ENCODE data around the gene TRIM15.
"Not testable (repeated sequence)": the region's sequence is repeated elsewhere in the genome, so short reads cannot be mapped to it uniquely, and the experiment has no call there.

The TRIM15 gene

DNA sequence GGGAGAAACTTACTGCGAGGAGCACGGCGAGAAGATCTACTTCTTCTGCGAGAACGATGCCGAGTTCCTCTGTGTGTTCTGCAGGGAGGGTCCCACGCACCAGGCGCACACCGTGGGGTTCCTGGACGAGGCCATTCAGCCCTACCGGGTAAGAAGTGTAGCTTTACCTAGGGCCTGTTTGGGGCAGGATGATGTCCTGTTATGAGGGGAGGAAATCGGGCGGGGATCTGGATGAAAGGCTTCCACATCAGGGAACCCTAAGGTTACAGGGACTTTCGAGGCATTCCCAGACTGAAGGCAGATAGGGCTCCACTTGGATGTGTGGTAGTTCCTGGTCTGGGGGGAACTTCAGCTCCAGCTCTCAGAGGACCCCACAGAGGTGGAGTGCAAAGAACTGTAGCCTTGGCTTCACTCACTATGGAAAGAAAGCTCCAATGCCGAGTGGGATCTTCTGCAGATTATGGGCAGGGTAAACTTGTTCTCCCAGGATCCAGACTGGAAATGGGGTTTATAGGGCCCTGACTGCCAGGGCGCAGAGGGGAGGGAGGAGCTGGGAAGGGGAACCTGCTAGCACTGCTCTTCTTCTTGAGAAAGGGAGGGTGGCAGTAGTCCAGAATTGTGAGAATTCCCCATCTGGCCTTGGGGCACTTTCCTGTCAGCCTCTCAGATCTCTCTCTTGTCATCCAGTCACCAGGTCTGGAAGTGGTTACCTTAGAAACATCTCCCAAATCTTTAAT, 740 bp downstream of the TRIM15 start:
- DNase-seq, result no peak

DNA sequence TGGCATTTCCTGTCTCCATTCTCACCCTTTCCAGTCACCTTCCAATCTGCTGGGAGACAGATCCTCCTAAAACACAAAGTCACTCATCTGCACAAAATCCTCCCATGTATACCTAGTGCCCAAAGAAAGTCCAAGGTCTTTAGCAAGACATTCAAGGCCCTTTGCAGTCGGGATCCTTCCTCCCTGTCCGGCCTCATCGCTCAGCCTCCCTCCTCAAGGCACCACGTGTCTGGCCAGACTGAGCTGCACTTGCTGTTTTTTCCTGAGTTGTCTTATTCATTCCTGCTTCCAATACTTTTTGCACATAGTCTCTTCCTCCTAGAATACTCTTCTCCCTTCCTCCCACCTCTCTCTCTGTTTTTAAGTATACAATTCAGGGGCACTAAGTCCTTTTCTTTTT, 1.4 kb downstream of the TRIM15 start:
- no peak for DNase-seq

DNA sequence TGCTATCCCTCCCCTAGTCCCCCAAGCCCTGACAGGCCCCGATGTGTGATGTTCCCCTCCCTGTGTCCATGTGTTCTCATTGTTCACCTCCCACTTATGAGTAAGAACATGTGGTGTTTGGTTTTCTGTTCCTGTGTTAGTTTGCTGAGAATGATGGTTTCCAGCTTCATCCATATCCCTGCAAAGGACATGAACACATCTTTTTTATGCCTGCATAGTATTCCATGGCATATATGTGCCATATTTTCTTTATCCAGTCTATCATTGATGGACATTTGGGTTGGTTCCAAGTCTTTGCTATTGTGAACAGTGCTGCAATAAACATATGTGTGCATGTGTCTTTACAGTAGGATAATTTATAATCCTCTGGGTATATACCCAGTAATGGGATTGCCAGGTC, 1.9 kb downstream of the TRIM15 start:
- DNase-seq, result not testable (repeated sequence)

DNA sequence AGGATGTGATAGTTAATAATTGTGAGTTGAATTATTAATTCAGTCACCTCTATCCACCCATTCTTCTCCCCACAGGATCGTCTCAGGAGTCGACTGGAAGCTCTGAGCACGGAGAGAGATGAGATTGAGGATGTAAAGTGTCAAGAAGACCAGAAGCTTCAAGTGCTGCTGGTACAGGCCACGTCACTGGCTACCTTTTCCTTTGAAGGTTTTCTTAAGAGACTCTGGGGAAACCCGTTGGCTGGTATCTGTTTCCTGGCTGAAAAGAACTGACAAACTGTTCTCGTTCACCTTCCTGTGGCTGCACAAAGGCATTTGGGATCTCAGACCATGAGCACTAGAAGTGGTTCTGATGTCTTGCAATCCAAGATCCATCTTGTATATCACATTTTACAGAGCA, 3.8 kb downstream of the TRIM15 start:
- no peak for DNase-seq

DNA sequence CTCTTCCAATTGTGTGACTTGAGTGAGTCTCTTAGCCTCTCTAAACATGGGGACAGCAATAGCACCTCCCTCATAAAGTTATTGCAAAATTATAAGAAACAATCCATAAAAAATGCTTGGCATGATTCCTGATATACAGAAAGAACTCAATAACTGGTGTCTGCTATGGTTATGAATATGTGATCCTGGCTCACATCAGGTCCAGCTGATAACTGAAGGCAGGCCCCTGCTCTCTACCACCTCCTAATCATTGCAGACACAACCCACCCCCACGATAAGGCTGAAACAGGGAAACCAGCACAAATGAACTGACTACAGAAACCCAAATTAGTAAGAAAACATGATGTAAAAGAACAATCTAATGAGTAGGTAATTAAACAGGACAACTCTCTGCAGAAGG, 5.4 kb downstream of the TRIM15 start:
- no peak for DNase-seq

DNA sequence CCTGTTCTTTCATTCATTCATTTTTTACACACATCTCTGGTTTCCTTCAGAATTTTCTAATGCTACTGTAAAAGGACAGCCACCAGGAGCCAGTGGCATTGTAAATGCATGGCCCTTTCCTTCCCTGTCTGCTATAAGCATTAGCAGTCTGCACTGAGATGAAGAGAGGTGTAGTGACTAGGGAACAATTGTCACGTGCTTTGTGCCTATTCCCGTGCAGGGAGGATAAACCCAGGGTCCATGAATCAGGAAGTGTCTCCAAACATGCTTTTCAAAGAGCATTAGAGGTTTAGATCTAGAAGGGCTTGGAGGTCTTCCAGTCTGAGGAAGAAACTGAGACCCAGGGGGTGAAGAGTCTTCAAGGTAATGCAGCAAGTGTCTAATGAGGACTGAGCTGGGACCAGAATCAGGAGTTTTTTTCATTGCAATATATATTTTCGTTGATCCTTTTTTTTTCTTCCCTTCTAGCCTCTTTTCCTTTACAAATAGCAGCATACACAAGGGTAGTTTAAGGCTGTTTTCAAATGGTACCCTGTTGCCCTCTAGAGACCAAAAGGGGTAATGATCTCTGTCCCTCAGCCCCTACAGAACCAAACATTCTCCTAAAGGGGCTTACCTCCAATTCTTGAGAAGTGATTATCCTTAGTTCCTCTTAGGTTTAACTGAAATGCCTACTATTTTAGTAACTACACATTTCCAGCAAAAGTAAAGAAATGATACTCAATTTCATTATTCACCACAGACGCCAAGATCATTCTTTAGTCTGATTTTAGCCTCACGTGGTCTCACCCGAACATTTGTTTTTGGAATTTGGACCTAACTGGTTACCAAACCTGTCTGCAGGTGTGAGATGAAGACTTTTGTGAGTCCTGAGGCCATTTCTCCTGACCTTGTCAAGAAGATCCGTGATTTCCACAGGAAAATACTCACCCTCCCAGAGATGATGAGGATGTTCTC, 6.6 kb downstream of the TRIM15 start:
- DNase-seq, result no peak

DNA sequence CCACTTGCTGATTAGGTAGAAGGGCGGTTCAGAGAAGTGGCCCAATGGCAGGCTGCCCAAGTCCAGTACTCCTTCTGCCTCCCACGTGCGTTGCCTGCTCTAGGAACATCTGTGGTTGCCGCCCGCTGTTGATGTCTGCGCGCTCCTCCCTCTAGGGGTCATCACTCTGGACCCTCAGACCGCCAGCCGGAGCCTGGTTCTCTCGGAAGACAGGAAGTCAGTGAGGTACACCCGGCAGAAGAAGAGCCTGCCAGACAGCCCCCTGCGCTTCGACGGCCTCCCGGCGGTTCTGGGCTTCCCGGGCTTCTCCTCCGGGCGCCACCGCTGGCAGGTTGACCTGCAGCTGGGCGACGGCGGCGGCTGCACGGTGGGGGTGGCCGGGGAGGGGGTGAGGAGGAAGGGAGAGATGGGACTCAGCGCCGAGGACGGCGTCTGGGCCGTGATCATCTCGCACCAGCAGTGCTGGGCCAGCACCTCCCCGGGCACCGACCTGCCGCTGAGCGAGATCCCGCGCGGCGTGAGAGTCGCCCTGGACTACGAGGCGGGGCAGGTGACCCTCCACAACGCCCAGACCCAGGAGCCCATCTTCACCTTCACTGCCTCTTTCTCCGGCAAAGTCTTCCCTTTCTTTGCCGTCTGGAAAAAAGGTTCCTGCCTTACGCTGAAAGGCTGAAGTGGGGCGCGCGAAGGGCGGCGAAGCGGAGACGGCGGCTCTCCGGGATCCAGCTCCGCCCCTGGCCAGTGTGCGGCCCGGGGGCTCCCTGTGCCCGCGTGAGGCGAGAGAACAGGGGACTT, 8.5 kb downstream of the TRIM15 start:
- DNase-seq, result no peak

DNA sequence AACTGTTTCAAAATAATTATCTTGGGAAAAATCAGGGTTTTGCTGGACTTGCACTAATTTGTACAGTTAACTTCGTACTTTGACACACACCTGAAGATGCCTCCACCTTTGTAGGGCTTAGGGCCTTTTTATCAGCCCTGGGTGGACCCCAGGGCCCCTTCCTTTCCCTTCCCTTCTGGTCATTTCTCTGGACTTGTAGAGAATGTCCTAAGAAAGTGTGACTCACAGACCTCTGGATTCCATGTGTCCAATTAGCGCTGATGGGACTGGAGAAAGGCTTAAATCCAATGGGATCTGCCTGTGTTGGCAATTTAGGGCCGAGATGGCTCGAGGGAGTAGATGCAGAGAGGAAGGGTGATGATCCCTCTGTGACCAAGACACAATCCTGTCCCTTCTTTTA, 9.3 kb downstream of the TRIM15 start:
- no peak for DNase-seq

DNA sequence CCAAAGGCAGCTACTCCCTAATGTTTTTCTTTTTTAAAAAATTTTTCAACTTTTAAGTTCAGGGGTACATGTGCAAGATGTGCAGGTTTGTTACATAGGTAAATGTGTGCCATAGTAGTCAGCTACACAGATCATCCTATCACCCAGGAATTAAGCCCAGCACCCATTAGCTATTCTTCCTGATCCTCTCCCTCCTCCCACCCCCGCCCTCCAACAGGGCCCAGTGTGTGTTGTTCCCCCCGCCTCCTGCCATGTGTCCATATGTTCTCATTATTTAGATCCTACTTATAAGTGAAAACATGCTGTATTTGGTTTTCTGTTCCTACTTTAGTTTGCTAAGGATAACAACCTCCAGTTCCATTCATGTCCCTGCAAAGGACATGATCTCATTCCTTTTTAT, 12.4 kb downstream of the TRIM15 start:
- no peak for DNase-seq

DNA sequence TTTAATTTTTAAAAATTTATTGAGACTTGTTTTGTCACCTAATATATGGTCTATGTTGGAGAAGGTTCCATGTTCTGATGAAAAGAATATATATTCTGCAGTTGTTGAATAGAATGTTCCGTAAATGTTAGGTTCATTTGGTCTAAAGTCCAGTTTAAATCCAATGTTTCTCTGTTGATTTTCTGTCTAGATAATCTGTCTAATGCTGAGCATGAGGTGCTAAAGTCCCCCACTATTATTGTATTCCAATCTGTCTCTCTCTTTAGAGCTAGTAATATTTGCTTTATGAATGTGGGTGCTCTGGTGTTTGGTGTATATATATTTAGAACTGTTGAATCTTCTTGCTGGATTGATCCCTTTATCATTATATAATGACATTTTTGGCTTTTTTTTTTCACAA, 15.5 kb downstream of the TRIM15 start:
- no peak for DNase-seq

DNA sequence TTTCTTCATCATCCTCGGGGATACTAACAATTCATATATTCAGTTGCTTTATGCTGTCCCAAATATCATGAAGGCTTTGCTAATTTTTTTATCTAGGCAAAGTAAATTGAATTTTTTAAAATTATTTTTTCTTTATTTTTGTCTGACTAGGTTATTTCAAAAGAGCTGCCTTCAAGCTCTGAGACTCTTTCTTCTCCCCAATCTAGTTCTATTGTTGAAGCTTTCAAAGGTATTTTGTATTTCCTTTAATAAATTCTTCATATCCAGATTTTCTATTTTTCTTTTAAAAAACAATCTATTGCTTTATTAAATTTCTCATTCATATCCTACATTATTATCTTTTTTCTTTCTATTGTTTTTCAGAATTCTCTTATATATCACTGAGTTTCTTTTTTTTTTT, 16.8 kb downstream of the TRIM15 start:
- DNase-seq, result no peak

DNA sequence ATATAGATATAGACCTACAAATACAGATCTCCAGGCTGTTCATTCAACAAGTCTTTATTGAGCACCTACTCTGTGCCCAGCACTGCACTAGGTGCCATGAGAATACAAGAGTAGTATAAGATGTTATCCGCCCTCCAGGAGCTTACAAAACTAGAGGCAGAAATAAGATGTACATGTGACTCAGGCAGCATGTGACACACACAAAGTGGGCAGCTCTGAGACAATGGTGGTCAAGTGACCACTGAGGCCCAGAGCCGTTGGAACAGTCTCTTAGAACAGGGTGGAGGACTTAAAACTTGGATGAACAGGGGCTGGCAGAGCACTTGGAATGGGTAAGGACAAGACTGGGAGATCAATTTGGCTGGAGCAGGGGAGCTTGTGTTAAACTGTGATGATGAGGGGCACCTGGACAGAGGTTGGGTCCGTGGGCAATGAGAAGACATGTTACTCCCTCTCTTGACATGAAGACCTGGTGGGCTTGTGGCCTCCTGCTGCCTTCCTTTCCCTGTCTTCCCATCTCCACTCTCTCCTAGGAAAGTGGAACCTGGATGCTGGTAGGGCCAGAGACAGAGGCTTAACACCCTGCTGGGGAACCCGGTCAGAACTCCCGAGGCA, 21.2 kb downstream of the TRIM15 start:
- no peak for DNase-seq

DNA sequence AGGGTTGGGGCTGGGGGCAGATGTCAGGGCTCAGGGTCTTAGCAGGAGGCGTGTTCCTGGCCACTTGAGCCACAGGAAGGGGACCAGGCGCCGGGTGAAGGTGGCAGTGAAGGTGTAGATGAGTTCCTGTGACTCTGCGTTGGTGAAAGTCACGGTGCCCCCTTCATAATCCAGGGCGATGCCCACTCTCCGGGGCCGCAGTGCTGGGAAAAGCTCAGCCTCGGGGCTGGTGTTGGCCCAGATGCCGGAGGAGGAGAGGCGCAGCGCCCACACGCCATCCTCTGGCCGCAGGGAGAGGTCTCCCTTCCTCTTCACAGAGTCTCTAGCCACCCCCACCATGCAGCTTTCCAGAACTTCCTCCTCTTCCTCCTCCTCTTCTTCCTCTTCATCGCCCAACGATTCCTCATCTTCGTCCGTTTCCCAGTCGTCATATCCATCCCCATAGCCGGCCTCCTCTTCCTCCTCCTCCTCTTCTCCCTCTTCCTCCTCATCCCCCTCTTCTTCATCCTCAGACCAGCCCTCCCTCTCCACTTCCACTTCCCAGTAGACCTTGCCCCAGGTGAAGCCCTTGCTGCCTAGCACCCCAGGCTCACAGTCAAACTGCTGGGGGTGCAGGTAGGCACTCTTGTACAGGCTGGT, 22.6 kb downstream of the TRIM15 start:
- no peak for DNase-seq

DNA sequence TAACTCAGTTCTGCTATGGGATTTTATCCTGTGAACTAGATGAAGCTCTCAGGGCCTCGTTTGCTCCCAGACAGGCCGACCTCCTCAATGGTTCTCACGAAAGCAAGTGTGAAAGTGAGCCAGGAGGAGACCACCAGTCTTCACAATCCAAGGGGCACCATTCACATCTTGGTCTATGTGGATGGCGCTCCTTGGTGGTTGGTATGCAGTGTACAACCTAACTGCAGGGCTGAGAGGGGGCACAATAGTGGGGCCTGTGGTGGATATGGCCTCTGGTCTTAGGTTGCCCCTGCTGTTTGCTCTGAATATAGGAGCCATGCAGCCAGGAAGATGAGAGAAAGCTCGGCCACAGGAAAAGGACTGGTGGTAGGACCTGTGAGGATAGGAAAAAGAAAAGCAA, 25.2 kb downstream of the TRIM15 start:
- DNase-seq, result no peak

DNA sequence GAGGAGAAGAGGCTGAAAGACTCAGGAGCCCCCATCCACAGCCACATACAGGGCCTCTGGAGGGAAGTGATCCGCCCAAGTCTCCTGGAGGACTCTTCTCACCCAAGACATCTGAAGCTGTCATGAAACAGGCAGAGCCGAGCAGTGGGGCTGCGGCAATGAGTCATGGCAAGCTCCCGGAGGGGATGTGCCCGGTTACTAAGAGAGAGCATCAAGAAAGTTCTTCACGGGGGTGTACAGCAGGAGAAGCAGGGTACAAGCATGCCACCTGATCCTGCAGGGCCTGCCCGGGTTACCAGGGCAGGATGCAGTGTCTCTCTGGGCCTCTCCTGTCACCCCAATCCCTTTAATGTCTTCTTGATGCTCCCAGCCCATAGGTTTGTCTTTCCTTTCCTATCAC, 28.7 kb downstream of the TRIM15 start:
- no peak for DNase-seq

DNA sequence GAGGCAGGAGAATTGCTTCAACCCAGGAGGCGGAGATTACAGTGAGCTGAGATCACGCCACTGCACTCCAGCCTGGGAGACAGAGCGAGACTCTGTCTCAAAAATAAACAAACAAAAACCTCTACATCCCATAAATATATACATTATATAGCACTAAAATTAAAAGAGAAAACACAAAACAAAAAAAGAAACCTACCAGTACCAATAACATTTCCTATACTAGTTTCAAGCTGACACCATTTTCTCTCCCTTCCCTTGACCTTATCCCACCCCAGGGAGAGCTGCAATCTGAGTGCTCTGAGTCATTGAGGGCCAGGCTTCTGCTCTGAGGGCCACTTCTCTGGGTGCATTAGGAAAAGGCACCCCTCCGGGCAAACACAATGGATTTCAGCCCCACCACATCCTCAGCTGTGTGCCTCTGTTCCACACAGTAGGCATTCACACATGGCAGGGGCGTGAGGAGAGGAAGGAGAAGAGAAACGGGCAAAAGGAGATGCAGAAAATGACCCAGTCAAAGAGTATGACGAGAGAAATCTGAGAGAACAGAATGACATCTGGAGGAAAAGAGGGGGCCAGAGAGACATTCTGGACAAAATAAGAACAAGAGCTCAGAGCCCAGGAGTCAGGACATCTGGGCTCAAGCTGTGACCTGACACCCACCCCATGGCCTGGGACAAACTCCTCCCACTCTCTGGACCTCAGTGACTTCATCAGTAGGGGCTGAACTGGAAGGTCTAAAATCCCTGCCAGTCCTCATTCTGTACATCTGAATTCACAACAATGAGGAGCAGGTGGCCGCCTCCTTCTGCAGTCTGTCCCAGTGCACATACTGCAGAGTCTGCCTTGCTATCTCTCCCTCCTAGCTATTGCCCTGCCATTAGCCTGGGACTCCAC, 31.7 kb downstream of the TRIM15 start:
- DNase-seq, result no peak

DNA sequence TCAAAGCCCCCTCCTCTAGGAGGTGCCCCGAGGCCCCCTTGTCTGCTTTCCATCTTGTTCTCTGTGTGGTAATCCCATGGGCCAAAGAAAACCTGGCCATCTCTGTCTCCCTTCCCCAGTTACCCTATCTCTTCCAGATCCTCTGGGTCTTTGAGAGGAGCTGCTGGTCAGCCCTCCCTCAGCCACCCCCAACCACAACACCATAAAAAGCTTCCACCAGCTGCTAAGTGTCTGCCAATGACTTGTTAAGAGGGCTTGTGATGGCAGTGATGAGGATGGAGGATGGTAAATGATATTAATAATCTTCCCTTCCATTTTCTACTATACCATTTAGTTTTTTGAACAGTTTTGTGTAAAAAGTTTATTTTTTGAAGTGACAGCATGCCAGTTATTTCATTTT, 32.6 kb downstream of the TRIM15 start:
- no peak for DNase-seq

DNA sequence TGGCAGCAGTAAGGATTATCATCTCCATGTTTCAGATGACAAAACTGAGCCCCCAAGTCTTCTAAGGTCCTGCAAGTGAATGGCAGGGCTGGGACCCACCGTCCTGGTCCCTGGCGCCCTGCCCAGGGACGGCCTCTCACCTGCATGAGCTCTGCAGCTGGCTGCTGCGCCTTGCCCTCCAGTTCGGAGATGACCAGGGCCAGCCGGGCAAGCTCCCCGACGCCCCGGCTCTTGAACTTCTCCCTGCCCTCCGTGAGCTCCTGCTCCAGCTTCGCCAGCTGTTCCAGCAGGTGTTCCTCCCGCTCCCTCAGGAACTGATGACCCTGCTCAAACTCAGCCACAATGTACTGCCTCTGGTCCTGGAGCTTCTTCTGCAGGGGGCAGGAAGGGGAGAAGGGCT, 33.0 kb downstream of the TRIM15 start:
- no peak for DNase-seq

DNA sequence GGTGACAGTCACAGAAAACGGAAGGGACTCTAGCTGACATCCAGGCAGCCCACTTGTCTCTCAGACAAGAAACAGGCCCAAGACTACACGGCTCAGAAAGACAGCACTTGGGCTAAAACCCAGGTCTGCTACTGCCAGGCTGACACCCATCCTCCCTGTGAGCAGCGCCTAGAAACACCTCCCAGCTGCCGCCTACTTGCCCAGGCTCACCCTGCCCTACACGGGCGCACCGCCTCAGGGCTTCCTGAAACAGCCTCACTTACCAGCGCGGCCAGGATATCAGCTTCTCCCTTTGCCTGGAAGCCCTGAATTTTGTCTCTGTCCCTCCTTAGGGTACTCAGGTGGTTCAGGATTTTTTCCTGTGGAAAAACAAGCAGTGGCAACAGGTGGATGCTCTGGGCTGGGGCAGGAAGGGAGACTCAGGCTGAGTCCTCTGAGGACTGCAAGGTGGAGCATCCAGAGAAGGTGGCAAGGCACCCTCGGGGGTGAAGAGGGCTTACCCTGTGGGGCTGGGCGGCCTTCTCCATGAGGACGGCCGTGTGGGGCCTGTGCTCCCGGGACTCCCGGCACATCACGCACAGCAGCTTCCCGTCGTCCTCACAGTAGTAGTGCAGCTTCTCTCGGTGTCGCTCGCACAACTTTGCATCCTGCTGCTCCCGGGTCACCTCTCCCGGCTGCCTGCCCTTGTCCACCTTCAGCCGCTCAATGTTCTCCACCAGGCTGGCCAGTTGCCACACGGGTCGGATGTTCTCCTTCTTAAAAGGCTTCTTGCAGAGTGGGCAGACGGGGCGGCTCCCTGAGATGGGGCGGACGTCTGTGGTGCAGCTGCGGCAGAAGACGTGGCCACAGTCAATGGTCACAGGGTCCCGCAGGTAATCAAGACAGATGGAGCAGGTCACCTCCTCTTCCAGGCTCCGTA, 35.1 kb downstream of the TRIM15 start:
- no peak for DNase-seq

All from CD4-positive, alpha-beta T cell treated with Interferon gamma for 1 hour (primary cell).